NCI-H2107 (cell line): ENCODE results near the gene ZSWIM2.
"Not testable (repeated sequence)": the region's sequence is repeated elsewhere in the genome, so short reads cannot be mapped to it uniquely, and the experiment has no call there.

ENCODE experiments used
- DNase-seq: peaks from one replicate; lab custom pipeline; 2025; lab: John Stamatoyannopoulos, UW

Gene ZSWIM2

GRCh38 chr2:186841940-186842339, 7.0 kb downstream of the ZSWIM2 start:
- DNase-seq, result no peak

- DNase-seq, result no peak
Observed at GRCh38 chr2:186835628-186836027, 13.3 kb downstream of the ZSWIM2 start.

- DNase-seq, result no peak
Observed at GRCh38 chr2:186827862-186828492, 21.0 kb downstream of the ZSWIM2 start.

GRCh38 chr2:186827411-186827810, 21.6 kb downstream of the ZSWIM2 start:
- no peak for DNase-seq

GRCh38 chr2:186822323-186822722, 26.6 kb downstream of the ZSWIM2 start:
- DNase-seq, result no peak

- DNase-seq, result no peak
Observed at GRCh38 chr2:186820303-186820702, 28.7 kb downstream of the ZSWIM2 start.

- not testable (repeated sequence) for DNase-seq
Observed at GRCh38 chr2:186811760-186812159, 37.2 kb downstream of the ZSWIM2 start.

GRCh38 chr2:186806591-186806990, 42.4 kb downstream of the ZSWIM2 start:
- DNase-seq, result no peak

- DNase-seq, result not testable (repeated sequence)
Observed at GRCh38 chr2:186798604-186799003, 50.4 kb downstream of the ZSWIM2 start.

GRCh38 chr2:186784930-186785329, 64.0 kb downstream of the ZSWIM2 start:
- no peak for DNase-seq

GRCh38 chr2:186783254-186783653, 65.7 kb downstream of the ZSWIM2 start:
- DNase-seq, result no peak

- DNase-seq, result no peak
Observed at GRCh38 chr2:186780701-186781316, 68.2 kb downstream of the ZSWIM2 start.
